Smooth muscle cell (in vitro differentiated cells): ENCODE results near the gene NCKAP5L. TPM values are rescaled to one million over a fixed set of nuclear protein-coding genes. Genes with fewer than 3 reads are reported as not detected.

ENCODE experiments used
- DNase-seq: peaks from one replicate; lab custom pipeline; 2025; ENCODE audit not compliant: unreplicated experiment; lab: John Stamatoyannopoulos, UW
- H2AFZ ChIP-seq: fragments of 200-600 bp; sonication (generic); 2 replicates; pipeline ENCODE4 v1.6.0; 2016; ENCODE audit warnings: antibody characterized with exemption, low read depth, mild to moderate bottlenecking
- H3F3A ChIP-seq: fragments of 200-600 bp; sonication (generic); 2 replicates; pipeline ENCODE4 v1.6.0; 2017; ENCODE audit warnings: antibody characterized with exemption, low read depth
- H3K27ac ChIP-seq: fragments of 200-600 bp; sonication (generic); 2 replicates; pipeline ENCODE4 v1.5.1; 2016; ENCODE audit warnings: low read depth, mild to moderate bottlenecking
- H3K27me3 ChIP-seq: fragments of 200-600 bp; sonication (generic); 2 replicates; pipeline ENCODE4 v1.6.1; 2016; ENCODE audit warnings: low read depth, mild to moderate bottlenecking
- H3K36me3 ChIP-seq: fragments of 200-600 bp; sonication (generic); 2 replicates; pipeline ENCODE4 v1.5.1; 2016; ENCODE audit warnings: low read depth
- H3K4me1 ChIP-seq: fragments of 200-600 bp; sonication (generic); 2 replicates; pipeline ENCODE4 v1.5.1; 2016; ENCODE audit warnings: low read depth
- H3K4me2 ChIP-seq: fragments of 200-600 bp; sonication (generic); 2 replicates; pipeline ENCODE4 v1.6.0; 2016; ENCODE audit warnings: mild to moderate bottlenecking
- H3K4me3 ChIP-seq: fragments of 200-600 bp; sonication (generic); 2 replicates; pipeline ENCODE4 v1.5.1; 2016; ENCODE audit warnings: mild to moderate bottlenecking
- H3K79me2 ChIP-seq: fragments of 200-600 bp; sonication (generic); 2 replicates; pipeline ENCODE4 v1.6.0; 2016; ENCODE audit warnings: low read depth, mild to moderate bottlenecking
- H3K9ac ChIP-seq: fragments of 200-600 bp; sonication (generic); 2 replicates; pipeline ENCODE4 v1.6.0; 2016; ENCODE audit warnings: low read depth
- H3K9me3 ChIP-seq: fragments of 200-600 bp; sonication (generic); replicated peaks from 2 replicates; pipeline ENCODE4 v1.5.1; 2016; ENCODE audit warnings: low read depth
- H4K20me1 ChIP-seq: fragments of 200-600 bp; sonication (generic); 2 replicates; pipeline ENCODE4 v1.6.0; 2016; ENCODE audit warnings: low read depth
- WGBS: methylation state at CpG from one replicate; pipeline ENCODE4 v1.1.7; 2016; ENCODE audit warnings: low lambda C conversion rate; 5-methylcytosine and 5-hydroxymethylcytosine counted together
- polyA plus RNA-seq: library from polyadenylated mRNA; unstranded; fragments of >200 nt; fragmentation: Nextera tagmentation; extraction: Ambion mirVana; gene quantifications from 2 replicates; pipeline ENCODE4 v1.2.1, GENCODE V29; 2016
- total RNA-seq: library from RNA; depleted of rRNA; stranded (reverse); fragments of >200 nt; gene quantifications from 2 replicates; pipeline ENCODE4 v1.2.3, GENCODE V29; 2014
- TF ChIP-seq, protein P1 (sequence below): fragments of 200-600 bp; sonication (generic); IDR thresholded peaks from 2 replicates; pipeline ENCODE4 v1.5.1; 2017; ENCODE audit warnings: borderline replicate concordance, mild to moderate bottlenecking, antibody characterized with exemption; ENCODE audit not compliant: insufficient read depth, poor library complexity, severe bottlenecking

Gene NCKAP5L
- total and polyA plus RNA-seq, 2 experiments from 2014 or later, result 24.1 to 29.4 TPM

DNA sequence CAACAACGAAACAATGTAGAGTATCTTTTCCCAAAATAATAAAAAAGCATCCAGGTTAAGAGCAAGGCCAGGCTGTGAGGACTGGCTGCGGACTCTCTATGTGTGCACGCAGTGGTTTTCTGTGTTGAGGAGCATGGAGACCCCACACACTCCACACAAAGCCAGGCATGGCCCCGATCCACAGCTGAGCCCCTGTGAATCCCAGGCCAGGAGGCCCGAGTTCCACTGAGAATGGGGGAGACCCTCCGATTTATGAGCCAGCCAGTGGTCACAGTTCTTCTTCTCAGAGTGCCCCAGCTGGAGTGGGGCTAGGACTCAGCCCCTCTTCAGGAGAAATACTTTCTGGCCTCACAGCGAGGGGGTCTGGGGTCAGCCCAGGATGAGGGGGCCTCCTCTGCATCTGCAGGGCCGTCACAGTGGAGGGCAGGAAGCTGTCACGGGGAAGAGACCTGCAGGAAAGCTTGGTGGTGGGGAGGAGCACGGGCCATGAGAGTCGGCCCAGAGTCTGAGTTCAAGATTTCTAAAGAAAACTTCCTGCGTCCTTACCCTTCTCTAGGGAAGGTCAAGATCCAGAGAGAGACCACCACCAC, 20.1 kb downstream of the NCKAP5L start:
- Histone ChIP-seq H3F3A (peaks cover 8% of the 10 kb centered on the region), H3K9me3 (no peaks in the 10 kb centered on the region), H3K36me3 (no peaks in the 10 kb centered on the region), H3K27ac (peak overlapping the region; percentile 86), H3K4me3 (no peak overlapping the region), H2AFZ (no peak overlapping the region), H3K4me1 (peaks cover 37% of the 10 kb centered on the region), H3K27me3 (no peaks in the 10 kb centered on the region), H3K4me2 (peak overlapping the region; percentile 59), H3K9ac (peak overlapping the region; percentile 70), H3K79me2 (peaks cover 24% of the 10 kb centered on the region), H4K20me1 (no peaks in the 10 kb centered on the region)
- TF ChIP-seq, protein P1, sequence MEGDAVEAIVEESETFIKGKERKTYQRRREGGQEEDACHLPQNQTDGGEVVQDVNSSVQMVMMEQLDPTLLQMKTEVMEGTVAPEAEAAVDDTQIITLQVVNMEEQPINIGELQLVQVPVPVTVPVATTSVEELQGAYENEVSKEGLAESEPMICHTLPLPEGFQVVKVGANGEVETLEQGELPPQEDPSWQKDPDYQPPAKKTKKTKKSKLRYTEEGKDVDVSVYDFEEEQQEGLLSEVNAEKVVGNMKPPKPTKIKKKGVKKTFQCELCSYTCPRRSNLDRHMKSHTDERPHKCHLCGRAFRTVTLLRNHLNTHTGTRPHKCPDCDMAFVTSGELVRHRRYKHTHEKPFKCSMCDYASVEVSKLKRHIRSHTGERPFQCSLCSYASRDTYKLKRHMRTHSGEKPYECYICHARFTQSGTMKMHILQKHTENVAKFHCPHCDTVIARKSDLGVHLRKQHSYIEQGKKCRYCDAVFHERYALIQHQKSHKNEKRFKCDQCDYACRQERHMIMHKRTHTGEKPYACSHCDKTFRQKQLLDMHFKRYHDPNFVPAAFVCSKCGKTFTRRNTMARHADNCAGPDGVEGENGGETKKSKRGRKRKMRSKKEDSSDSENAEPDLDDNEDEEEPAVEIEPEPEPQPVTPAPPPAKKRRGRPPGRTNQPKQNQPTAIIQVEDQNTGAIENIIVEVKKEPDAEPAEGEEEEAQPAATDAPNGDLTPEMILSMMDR, result no peak
- no peak for DNase-seq
- 87% methylated on average over 12 of the region's 12 CpGs for WGBS

DNA sequence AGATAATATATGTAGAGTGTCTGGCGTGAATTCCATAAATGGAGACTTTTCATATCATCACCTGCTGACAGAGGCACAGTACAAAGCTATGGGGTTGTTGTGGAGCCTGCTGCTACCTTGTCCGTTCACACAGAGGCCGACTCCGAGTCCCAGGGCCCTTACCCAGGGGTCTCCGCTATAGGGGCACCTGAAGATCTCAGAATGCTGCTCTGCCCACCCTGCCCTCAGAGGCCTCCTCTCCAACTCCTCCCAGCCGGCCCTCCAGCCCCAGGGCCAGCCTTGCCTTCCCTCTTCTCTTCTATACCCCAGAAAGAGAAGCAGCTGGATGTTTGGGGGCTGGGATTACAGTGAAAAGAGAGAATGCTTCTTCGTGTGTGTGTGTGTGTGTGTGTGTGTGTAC, 21.3 kb downstream of the NCKAP5L start:
- Histone ChIP-seq H3K36me3 (no peaks in the 10 kb centered on the region), H4K20me1 (no peaks in the 10 kb centered on the region), H3F3A (peaks cover 8% of the 10 kb centered on the region), H2AFZ (no peak overlapping the region), H3K79me2 (peaks cover 24% of the 10 kb centered on the region), H3K27me3 (no peaks in the 10 kb centered on the region), H3K4me1 (peaks cover 37% of the 10 kb centered on the region), H3K27ac (no peak overlapping the region), H3K9me3 (no peaks in the 10 kb centered on the region), H3K4me3 (no peak overlapping the region), H3K4me2 (no peak overlapping the region), H3K9ac (no peak overlapping the region)
- 92% methylated on average over 7 of the region's 7 CpGs for WGBS
- no peak for DNase-seq
- TF ChIP-seq, protein P1, result no peak

DNA sequence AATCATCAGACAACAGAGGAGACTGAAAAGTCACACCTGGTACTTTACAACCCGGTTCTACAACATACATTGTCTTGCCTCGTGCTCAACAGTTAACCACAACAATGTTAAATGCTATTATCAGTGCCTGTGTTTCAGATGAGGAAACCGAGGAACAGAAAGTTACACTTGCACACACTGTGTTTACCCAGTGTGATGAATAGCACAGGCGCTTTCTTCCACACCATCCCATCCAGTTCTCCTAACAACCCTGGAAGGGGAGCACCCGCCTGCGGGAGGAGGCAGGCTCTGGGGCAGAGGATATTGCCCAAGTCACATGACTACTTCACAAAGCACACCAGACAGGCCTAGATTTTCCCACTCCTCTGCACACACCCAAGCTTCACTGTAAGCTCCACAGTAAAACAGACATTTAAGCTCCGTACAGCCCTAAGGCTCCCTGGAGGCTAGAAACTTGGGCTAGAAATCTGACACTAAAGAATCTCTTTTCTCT, 21.8 kb downstream of the NCKAP5L start:
- TF ChIP-seq, protein P1, result no peak
- no peak overlapping the region for H3K4me3 ChIP-seq
- no peak overlapping the region for H3K9ac ChIP-seq
- H3K9me3 ChIP-seq, result no peaks in the 10 kb centered on the region
- H2AFZ ChIP-seq, result no peak overlapping the region
- H3K27me3 ChIP-seq, result no peaks in the 10 kb centered on the region
- no peaks in the 10 kb centered on the region for H3K36me3 ChIP-seq
- H3K79me2 ChIP-seq, result peaks cover 22% of the 10 kb centered on the region
- H3K4me1 ChIP-seq, result peaks cover 34% of the 10 kb centered on the region
- H3K4me2 ChIP-seq, result no peak overlapping the region
- no peak overlapping the region for H3K27ac ChIP-seq
- 70% methylated on average over 7 of the region's 7 CpGs for WGBS
- peaks cover 3% of the 10 kb centered on the region for H3F3A ChIP-seq
- H4K20me1 ChIP-seq, result no peaks in the 10 kb centered on the region
- no peak for DNase-seq

DNA sequence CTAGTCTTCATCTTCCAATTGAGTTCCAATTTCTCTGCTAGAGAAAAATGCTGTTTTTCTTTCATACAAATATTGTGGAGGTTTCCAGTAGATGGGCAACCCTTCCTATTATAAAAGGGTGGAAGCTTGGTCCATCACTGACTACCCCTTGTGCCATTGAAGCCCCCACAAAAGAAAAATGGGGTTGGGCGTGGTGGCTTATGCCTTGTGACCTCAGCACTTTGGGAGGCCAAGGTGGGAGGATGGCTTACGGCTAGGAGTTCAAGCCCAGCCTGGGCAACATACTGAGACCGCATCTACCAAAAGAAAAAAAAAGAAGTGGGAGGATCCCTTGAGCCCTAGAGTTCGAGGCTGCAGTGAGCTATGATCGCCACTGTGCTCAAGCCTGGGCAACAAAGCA, 22.8 kb downstream of the NCKAP5L start:
- no peak overlapping the region for H3K9ac ChIP-seq
- no peak overlapping the region for H2AFZ ChIP-seq
- no peak overlapping the region for H3K27ac ChIP-seq
- no peaks in the 10 kb centered on the region for H3K36me3 ChIP-seq
- H3K4me2 ChIP-seq, result no peak overlapping the region
- peaks cover 16% of the 10 kb centered on the region for H3K79me2 ChIP-seq
- no peak for DNase-seq
- H3K4me1 ChIP-seq, result peaks cover 24% of the 10 kb centered on the region
- H3K27me3 ChIP-seq, result no peaks in the 10 kb centered on the region
- WGBS, result 95% methylated on average over 5 of the region's 5 CpGs
- no peaks in the 10 kb centered on the region for H3F3A ChIP-seq
- no peaks in the 10 kb centered on the region for H4K20me1 ChIP-seq
- TF ChIP-seq, protein P1, result no peak
- no peak overlapping the region for H3K4me3 ChIP-seq
- H3K9me3 ChIP-seq, result no peaks in the 10 kb centered on the region
